Effector memory CD8-positive, alpha-beta T cell (primary cell): ENCODE data around the gene OR51I2.

Source experiments
- ATAC-seq: fragments of 150-1000 bp; cut with Tn5 transposase; replicated peaks from 2 replicates; pipeline ENCODE4 v1.10.0; 2021; ENCODE audit warnings: mild to moderate bottlenecking, moderate library complexity
- DNase-seq, 3 experiments: peaks; one replicate each; pipeline ENCODE4 v3.0.0; 2021
- H3K27ac Mint-ChIP-seq, 2 donors: one replicate each; pipeline ENCODE4 v1.8.0; 2022; ENCODE audit warnings: mild to moderate bottlenecking in 2 of 2, mixed read lengths in 2 of 2, moderate library complexity in 2 of 2
- H3K27me3 Mint-ChIP-seq, 2 donors: one replicate each; pipeline ENCODE4 v1.8.0; 2022; ENCODE audit warnings: mixed read lengths in 2 of 2
- H3K36me3 Mint-ChIP-seq: one replicate; pipeline ENCODE4 v1.8.0; 2022; ENCODE audit warnings: mild to moderate bottlenecking, moderate library complexity, mixed read lengths; ENCODE audit not compliant: insufficient read depth
- H3K4me1 Mint-ChIP-seq, 2 donors: one replicate each; pipeline ENCODE4 v1.8.0; 2022; ENCODE audit warnings: low read depth in 2 of 2, mixed read lengths in 2 of 2
- H3K4me3 Mint-ChIP-seq, 2 donors: one replicate each; pipeline ENCODE4 v1.8.0; 2022; ENCODE audit warnings: mild to moderate bottlenecking in 2 of 2, mixed read lengths in 2 of 2, moderate library complexity in 2 of 2
- H3K9me3 Mint-ChIP-seq, 2 donors: one replicate each; pipeline ENCODE4 v1.8.0; 2022; ENCODE audit warnings: mixed read lengths in 2 of 2
- total RNA-seq, 9 experiments: gene quantifications; one replicate each; lab custom pipeline; 2026; lab: John Stamatoyannopoulos, UW

Gene OR51I2
- 0 to 0.11 (median 0) reads per million in 9 experiments for total RNA-seq

GRCh38 chr11:5449023-5449422, at the start of gene OR51I2:
TSS of gene OR51I2 (plus strand) at chr11:5449323. CDS start at chr11:5453489, 4,166 bp downstream.
- H3K4me3 Mint-ChIP-seq, result no peak within 1 kb of the TSS
- no peaks in the 10 kb centered on the region for H3K36me3 Mint-ChIP-seq
- H3K27me3 Mint-ChIP-seq, result peaks cover 19 to 23% of the 10 kb centered on the region in 2 donors
- H3K27ac Mint-ChIP-seq, result no peak within 1 kb of the TSS
- ATAC-seq (no peak), DNase-seq (no peak)
- H3K4me1 Mint-ChIP-seq, result no peaks in the 10 kb centered on the region
- no peaks in the 10 kb centered on the region for H3K9me3 Mint-ChIP-seq

- H3K27me3 Mint-ChIP-seq, result peaks cover 25% of the 10 kb centered on the region in 2 donors
- no peak overlapping the region for H3K4me3 Mint-ChIP-seq
- no peak for ATAC-seq
- no peak for DNase-seq
- no peaks in the 10 kb centered on the region for H3K4me1 Mint-ChIP-seq
- no peak overlapping the region for H3K27ac Mint-ChIP-seq
- no peaks in the 10 kb centered on the region for H3K36me3 Mint-ChIP-seq
- H3K9me3 Mint-ChIP-seq, result peaks cover 0 to 6% of the 10 kb centered on the region in 2 donors
These were observed 44.0 kb upstream of the OR51I2 start for GRCh38 chr11:5405173-5405572.

DNA sequence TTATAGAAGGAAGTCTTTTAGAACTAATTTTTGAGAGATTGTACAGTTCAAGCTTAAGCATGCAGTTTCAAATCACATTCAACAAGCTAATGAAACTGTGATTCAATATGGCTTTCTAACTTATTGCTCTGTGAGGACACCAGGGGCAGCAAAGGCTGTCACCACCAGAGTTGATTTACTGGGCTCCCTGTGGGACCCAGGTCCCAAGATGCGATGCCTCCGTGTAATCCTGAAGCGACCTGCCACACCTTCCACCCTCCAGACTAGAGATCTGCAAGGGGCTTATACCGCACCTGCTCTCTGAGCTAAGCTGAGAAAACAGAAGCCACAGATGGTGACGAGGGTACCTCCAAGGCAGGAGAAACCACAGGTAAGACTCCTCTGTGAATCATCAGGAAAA, 28.1 kb upstream of the OR51I2 start:
- DNase-seq (no peak), ATAC-seq (no peak)
- no peak overlapping the region for H3K4me3 Mint-ChIP-seq
- peaks cover 2 to 7% of the 10 kb centered on the region in 2 donors for H3K9me3 Mint-ChIP-seq
- no peak overlapping the region for H3K27ac Mint-ChIP-seq
- H3K27me3 Mint-ChIP-seq, result peaks cover 12 to 14% of the 10 kb centered on the region in 2 donors
- no peaks in the 10 kb centered on the region for H3K36me3 Mint-ChIP-seq
- no peaks in the 10 kb centered on the region for H3K4me1 Mint-ChIP-seq

GRCh38 chr11:5421811-5422210, 27.3 kb upstream of the OR51I2 start, which contains the start of gene OR51Q1:
TSS of gene OR51Q1 (plus strand) at chr11:5422111. CDS start at chr11:5422201, 90 bp downstream.
- Mint-ChIP-seq H3K27me3 (peaks cover 12 to 14% of the 10 kb centered on the region in 2 donors), H3K36me3 (no peaks in the 10 kb centered on the region), H3K9me3 (peaks cover 2 to 7% of the 10 kb centered on the region in 2 donors), H3K4me1 (no peaks in the 10 kb centered on the region), H3K27ac (no peak within 1 kb of the TSS), H3K4me3 (no peak within 1 kb of the TSS)
- DNase-seq (no peak), ATAC-seq (no peak)

DNA sequence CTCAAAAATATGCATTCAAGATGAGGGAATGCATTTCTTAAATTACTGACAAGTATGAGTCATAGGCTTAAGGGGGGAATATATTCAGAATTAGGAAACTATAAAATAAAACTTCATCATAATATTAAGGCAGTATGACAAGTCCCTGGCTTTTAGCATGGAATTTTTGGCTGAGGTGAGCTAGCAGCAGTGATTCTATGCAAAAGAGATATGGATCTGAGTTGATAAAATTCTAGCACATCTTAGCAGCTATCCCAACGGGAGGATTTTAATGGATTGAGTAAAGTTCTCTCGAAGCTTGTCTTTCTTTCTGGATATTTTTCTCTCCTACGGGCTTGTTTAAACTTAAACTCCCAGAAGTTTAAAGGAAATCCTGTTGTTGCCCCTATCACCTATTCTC, 26.0 kb upstream of the OR51I2 start:
- ATAC-seq (no peak), DNase-seq (no peak)
- H3K4me1 Mint-ChIP-seq, result no peaks in the 10 kb centered on the region
- no peaks in the 10 kb centered on the region for H3K36me3 Mint-ChIP-seq
- H3K4me3 Mint-ChIP-seq, result no peak overlapping the region
- no peak overlapping the region for H3K27ac Mint-ChIP-seq
- peaks cover 2 to 7% of the 10 kb centered on the region in 2 donors for H3K9me3 Mint-ChIP-seq
- H3K27me3 Mint-ChIP-seq, result peaks cover 12 to 14% of the 10 kb centered on the region in 2 donors

DNA sequence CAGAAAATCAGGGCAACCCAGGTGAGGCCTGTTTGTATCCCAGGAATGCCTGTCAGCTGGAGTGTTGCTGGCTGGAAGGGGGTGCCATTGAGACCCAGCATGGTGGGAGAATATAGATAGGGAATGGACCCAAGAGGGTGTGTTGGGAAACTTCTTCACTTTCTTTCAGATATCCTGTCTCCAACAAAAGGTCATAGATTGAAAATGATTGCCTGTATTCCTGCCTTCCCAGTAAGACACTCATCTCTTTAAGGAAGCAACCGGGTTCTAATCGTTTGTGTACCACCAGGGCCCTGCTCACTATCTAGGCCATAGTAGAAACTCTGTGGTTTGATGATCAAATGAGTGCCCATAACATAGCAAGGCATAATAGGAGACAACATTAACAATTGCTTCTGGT, 7.7 kb upstream of the OR51I2 start, which contains the start of gene OR51I1:
OR51I1 (minus strand) TSS at position 101 of the 400 bp plus-strand sequence; CDS start at position 101, 0 bp downstream.
- no peak for ATAC-seq
- DNase-seq, result no peak
- no peaks in the 10 kb centered on the region for H3K9me3 Mint-ChIP-seq
- no peaks in the 10 kb centered on the region for H3K36me3 Mint-ChIP-seq
- peaks cover 15 to 25% of the 10 kb centered on the region in 2 donors for H3K27me3 Mint-ChIP-seq
- no peak within 1 kb of the TSS for H3K4me3 Mint-ChIP-seq
- no peaks in the 10 kb centered on the region for H3K4me1 Mint-ChIP-seq
- H3K27ac Mint-ChIP-seq, result no peak within 1 kb of the TSS

DNA sequence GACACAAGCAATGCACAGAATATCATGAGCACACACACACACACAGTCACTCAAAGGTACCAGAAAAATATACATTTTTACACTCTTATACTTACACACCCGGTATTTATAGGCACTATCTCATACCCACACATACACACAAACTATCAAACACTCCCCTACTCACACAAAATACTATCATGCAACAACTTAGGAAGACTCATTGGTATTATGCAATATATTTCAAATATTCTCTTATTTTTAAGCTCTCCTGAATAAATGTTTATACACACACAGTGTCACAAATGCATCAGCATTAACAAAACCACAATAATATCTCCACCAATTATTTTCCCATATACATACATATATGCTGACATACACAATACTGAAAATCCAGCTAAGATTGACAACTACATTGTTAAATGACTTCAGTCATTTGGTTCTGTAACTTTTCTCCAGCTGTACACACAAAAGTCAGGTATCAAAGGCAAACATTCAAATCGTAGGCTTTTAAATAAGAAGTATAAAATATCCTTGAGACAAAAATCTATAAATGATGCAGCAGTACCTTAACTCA, 5.2 kb upstream of the OR51I2 start:
- ATAC-seq, result no peak
- no peak for DNase-seq
- H3K27ac Mint-ChIP-seq, result no peak overlapping the region

GRCh38 chr11:5449432-5449831, 309 bp downstream of the OR51I2 start:
- Mint-ChIP-seq H3K36me3 (no peaks in the 10 kb centered on the region), H3K27ac (no peak overlapping the region), H3K9me3 (no peaks in the 10 kb centered on the region), H3K4me1 (no peaks in the 10 kb centered on the region), H3K27me3 (peaks cover 19 to 20% of the 10 kb centered on the region in 2 donors), H3K4me3 (no peak overlapping the region)
- no peak for ATAC-seq
- DNase-seq, result no peak

More for the DNA sequence above, 5.2 kb upstream of the OR51I2 start:
- Mint-ChIP-seq H3K36me3 (no peaks in the 10 kb centered on the region), H3K9me3 (no peaks in the 10 kb centered on the region), H3K27me3 (peaks cover 25 to 36% of the 10 kb centered on the region in 2 donors), H3K4me3 (no peak overlapping the region), H3K4me1 (no peaks in the 10 kb centered on the region)

- H3K27ac Mint-ChIP-seq, result no peak overlapping the region
- H3K27me3 Mint-ChIP-seq, result peaks cover 18 to 29% of the 10 kb centered on the region in 2 donors
- H3K4me3 Mint-ChIP-seq, result no peak overlapping the region
- H3K9me3 Mint-ChIP-seq, result no peaks in the 10 kb centered on the region
- no peaks in the 10 kb centered on the region for H3K36me3 Mint-ChIP-seq
- ATAC-seq (no peak), DNase-seq (no peak)
- peaks cover 0 to 5% of the 10 kb centered on the region in 2 donors for H3K4me1 Mint-ChIP-seq
These were observed 12.0 kb downstream of the OR51I2 start for GRCh38 chr11:5460983-5461621.

- no peaks in the 10 kb centered on the region for H3K36me3 Mint-ChIP-seq
- peaks cover 21 to 32% of the 10 kb centered on the region in 2 donors for H3K27me3 Mint-ChIP-seq
- no peaks in the 10 kb centered on the region for H3K9me3 Mint-ChIP-seq
- no peaks in the 10 kb centered on the region for H3K4me1 Mint-ChIP-seq
- no peak overlapping the region for H3K4me3 Mint-ChIP-seq
- DNase-seq (no peak), ATAC-seq (no peak)
- H3K27ac Mint-ChIP-seq, result no peak overlapping the region
These were observed 18.4 kb downstream of the OR51I2 start for GRCh38 chr11:5467527-5467926.

- Mint-ChIP-seq H3K9me3 (no peaks in the 10 kb centered on the region), H3K27ac (no peak overlapping the region), H3K36me3 (no peaks in the 10 kb centered on the region), H3K4me3 (no peak overlapping the region), H3K4me1 (no peaks in the 10 kb centered on the region), H3K27me3 (peaks cover 37 to 58% of the 10 kb centered on the region in 2 donors)
- DNase-seq, result no peak
- ATAC-seq, result no peak
These were observed 24.8 kb downstream of the OR51I2 start for GRCh38 chr11:5473921-5474320.

- ATAC-seq (peak; percentile 42), DNase-seq (peak; percentile 6 to 24 (median 11))
- Mint-ChIP-seq H3K4me3 (no peak overlapping the region), H3K27ac (no peak overlapping the region), H3K4me1 (no peaks in the 10 kb centered on the region), H3K36me3 (no peaks in the 10 kb centered on the region), H3K9me3 (no peaks in the 10 kb centered on the region), H3K27me3 (peaks cover 28 to 43% of the 10 kb centered on the region in 2 donors)
These were observed 27.2 kb downstream of the OR51I2 start for GRCh38 chr11:5476186-5476819.

GRCh38 chr11:5486003-5486402, 36.9 kb downstream of the OR51I2 start:
- no peaks in the 10 kb centered on the region for H3K36me3 Mint-ChIP-seq
- DNase-seq (no peak), ATAC-seq (no peak)
- no peaks in the 10 kb centered on the region for H3K4me1 Mint-ChIP-seq
- no peaks in the 10 kb centered on the region for H3K9me3 Mint-ChIP-seq
- H3K4me3 Mint-ChIP-seq, result no peak overlapping the region
- H3K27me3 Mint-ChIP-seq, result peaks cover 7 to 16% of the 10 kb centered on the region in 2 donors
- no peak overlapping the region for H3K27ac Mint-ChIP-seq
